OCI-LY3 (cell line): ENCODE measurements around the gene AMN.

Source experiments
- H2AFZ ChIP-seq: fragments of 200-600, 300-600 bp; shearing (Covaris generic); 2 replicates; pipeline ENCODE4 v1.6.0; 2014; ENCODE audit warnings: antibody characterized with exemption, low read depth, low read length
- H3K27ac ChIP-seq: fragments of 200-600, 300-600 bp; sonication (generic); 2 replicates; pipeline ENCODE4 v1.5.1; 2014; ENCODE audit warnings: mild to moderate bottlenecking, low read length, moderate library complexity, mixed read lengths
- H3K27me3 ChIP-seq: fragments of 200-600, 300-600 bp; sonication (generic); 2 replicates; pipeline ENCODE4 v1.6.1; 2014; ENCODE audit warnings: low read depth, low read length, mixed read lengths
- H3K36me3 ChIP-seq: fragments of 200-600, 300-600 bp; sonication (generic); replicated peaks from 2 replicates; pipeline ENCODE3; 2014; ENCODE audit warnings: low read depth, low read length, mixed read lengths
- H3K4me1 ChIP-seq: fragments of 300-600, 200-600 bp; sonication (generic); 2 replicates; pipeline ENCODE4 v1.6.1; 2014; ENCODE audit warnings: low read length, mixed read lengths
- H3K4me2 ChIP-seq: fragments of 200-600, 300-600 bp; sonication (generic); 2 replicates; pipeline ENCODE4 v1.6.1; 2014; ENCODE audit warnings: low read length, mixed read lengths
- H3K4me3 ChIP-seq: fragments of 300-600, 200-600 bp; sonication (generic); 2 replicates; pipeline ENCODE4 v1.5.1; 2014; ENCODE audit warnings: antibody characterized with exemption, mild to moderate bottlenecking, low read length, moderate library complexity
- H3K79me2 ChIP-seq: fragments of 300-600, 200-600 bp; shearing (Covaris generic); 2 replicates; pipeline ENCODE4 v1.6.1; 2014; ENCODE audit warnings: mild to moderate bottlenecking, low read length, mixed read lengths
- H3K9ac ChIP-seq: fragments of 300-600, 200-600 bp; shearing (Covaris generic); 2 replicates; pipeline ENCODE4 v1.6.0; 2014; ENCODE audit warnings: mild to moderate bottlenecking, low read length, moderate library complexity
- H3K9me3 ChIP-seq: fragments of 200-600, 300-600 bp; shearing (Covaris generic); 2 replicates; pipeline ENCODE4 v1.6.1; 2014; ENCODE audit warnings: low read length, mixed read lengths; ENCODE audit not compliant: insufficient read depth
- H4K20me1 ChIP-seq: fragments of 200-600, 300-600 bp; sonication (generic); 2 replicates; pipeline ENCODE4 v1.6.1; 2016; ENCODE audit warnings: low read length, mixed read lengths; ENCODE audit not compliant: insufficient read depth
- CTCF ChIP-seq: fragments of 200-600, 300-600 bp; sonication (generic); IDR thresholded peaks from 2 replicates; pipeline ENCODE4 v1.5.1; 2014; ENCODE audit warnings: antibody characterized with exemption, low read length, low read depth
- EZH2phosphoT487 ChIP-seq: fragments of 200-600 bp; shearing (Covaris generic); IDR thresholded peaks from 2 replicates; pipeline ENCODE4 v1.6.1; 2018; ENCODE audit warnings: antibody characterized with exemption, mixed run types, low read depth

AMN gene

GRCh38 chr14:102883554-102883953 is 38.9 kb upstream of the AMN start:
- H3K4me3 ChIP-seq = no peak overlapping the region
- no peak overlapping the region for H3K27ac ChIP-seq
- H3K9me3 ChIP-seq = no peaks in the 10 kb centered on the region
- H3K4me1 ChIP-seq = no peaks in the 10 kb centered on the region
- peaks cover 15% of the 10 kb centered on the region for H4K20me1 ChIP-seq
- H3K9ac ChIP-seq = no peak overlapping the region
- TF ChIP-seq CTCF (no peak), EZH2phosphoT487 (no peak)
- no peak overlapping the region for H2AFZ ChIP-seq
- H3K4me2 ChIP-seq = no peak overlapping the region
- no peaks in the 10 kb centered on the region for H3K27me3 ChIP-seq
- H3K79me2 ChIP-seq = peaks cover 19% of the 10 kb centered on the region
- H3K36me3 ChIP-seq = peaks cover 72% of the 10 kb centered on the region

GRCh38 chr14:102885737-102886447 is 36.6 kb upstream of the AMN start:
- Histone ChIP-seq H3K4me2 (no peak overlapping the region), H3K36me3 (peaks cover 80% of the 10 kb centered on the region), H3K4me3 (no peak overlapping the region), H3K79me2 (peaks cover 15% of the 10 kb centered on the region; the same call in 1 of the 2 replicates), H3K9ac (no peak overlapping the region), H3K27me3 (no peaks in the 10 kb centered on the region), H3K27ac (no peak overlapping the region), H2AFZ (no peak overlapping the region), H4K20me1 (peaks cover 8% of the 10 kb centered on the region), H3K9me3 (no peaks in the 10 kb centered on the region), H3K4me1 (no peaks in the 10 kb centered on the region)
- TF ChIP-seq CTCF = no peak
- no peak for TF ChIP-seq EZH2phosphoT487

GRCh38 chr14:102888748-102889147 is 33.7 kb upstream of the AMN start:
- Histone ChIP-seq H3K36me3 (peaks cover 80% of the 10 kb centered on the region), H3K27ac (no peak overlapping the region), H3K4me2 (no peak overlapping the region)

More at GRCh38 chr14:102888748-102889147, 33.7 kb upstream of the AMN start:
- Histone ChIP-seq H2AFZ (no peak overlapping the region), H4K20me1 (no peaks in the 10 kb centered on the region; the same call in 1 of the 2 replicates), H3K79me2 (peaks cover 14% of the 10 kb centered on the region; the same call in 1 of the 2 replicates), H3K4me1 (no peaks in the 10 kb centered on the region), H3K4me3 (no peak overlapping the region), H3K9me3 (no peaks in the 10 kb centered on the region), H3K27me3 (no peaks in the 10 kb centered on the region), H3K9ac (no peak overlapping the region)
- no peak for TF ChIP-seq EZH2phosphoT487
- TF ChIP-seq CTCF = no peak
